GM21360 (cell line): Measurements from ENCODE around the gene EFHC1.

Source experiments
- ATAC-seq: cut with Tn5 transposase; IDR thresholded peaks from one replicate; pipeline ENCODE4 v1.9.1; 2021; ENCODE audit warnings: mild to moderate bottlenecking, moderate library complexity; ENCODE audit not compliant: unreplicated experiment

Gene EFHC1

DNA sequence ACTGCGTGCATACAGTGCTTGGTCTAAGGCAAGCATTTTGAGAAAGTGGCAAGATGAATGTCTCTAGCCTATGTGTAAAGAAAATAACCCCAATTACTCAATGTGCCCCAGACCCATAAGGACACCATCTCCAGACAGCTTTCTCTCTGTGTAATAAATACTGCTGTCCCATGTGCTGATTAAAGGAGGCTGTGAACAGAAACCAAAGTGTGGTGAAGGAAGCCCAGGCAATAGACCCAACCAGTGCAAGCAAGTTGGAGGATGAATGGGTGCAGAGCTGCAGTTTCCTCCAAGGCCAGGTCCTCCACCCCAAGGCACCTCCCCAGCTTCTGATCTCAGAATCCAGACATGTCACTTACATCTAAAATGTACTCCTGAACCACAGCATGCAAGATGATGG lies 96.1 kb downstream of the EFHC1 start:
- no peak for ATAC-seq

DNA sequence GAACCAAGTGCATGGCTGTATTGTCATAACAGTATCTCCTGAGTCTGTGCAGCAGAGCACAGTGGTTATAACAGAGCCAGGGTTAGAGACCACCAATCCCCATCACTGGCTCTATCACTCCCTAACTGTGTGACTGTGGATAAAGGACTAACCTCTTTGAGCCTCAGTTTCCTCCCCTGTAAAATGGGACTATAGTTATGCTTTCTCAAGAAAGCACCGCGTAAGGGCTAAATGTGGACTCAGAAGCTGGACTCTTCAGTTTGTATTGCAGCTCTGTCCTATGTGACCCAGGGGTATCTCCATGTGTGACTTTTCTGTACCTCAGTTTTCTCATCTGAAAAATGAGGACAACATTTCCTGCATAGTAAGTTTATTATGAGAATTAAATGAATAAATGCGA lies 96.8 kb downstream of the EFHC1 start:
- no peak for ATAC-seq

DNA sequence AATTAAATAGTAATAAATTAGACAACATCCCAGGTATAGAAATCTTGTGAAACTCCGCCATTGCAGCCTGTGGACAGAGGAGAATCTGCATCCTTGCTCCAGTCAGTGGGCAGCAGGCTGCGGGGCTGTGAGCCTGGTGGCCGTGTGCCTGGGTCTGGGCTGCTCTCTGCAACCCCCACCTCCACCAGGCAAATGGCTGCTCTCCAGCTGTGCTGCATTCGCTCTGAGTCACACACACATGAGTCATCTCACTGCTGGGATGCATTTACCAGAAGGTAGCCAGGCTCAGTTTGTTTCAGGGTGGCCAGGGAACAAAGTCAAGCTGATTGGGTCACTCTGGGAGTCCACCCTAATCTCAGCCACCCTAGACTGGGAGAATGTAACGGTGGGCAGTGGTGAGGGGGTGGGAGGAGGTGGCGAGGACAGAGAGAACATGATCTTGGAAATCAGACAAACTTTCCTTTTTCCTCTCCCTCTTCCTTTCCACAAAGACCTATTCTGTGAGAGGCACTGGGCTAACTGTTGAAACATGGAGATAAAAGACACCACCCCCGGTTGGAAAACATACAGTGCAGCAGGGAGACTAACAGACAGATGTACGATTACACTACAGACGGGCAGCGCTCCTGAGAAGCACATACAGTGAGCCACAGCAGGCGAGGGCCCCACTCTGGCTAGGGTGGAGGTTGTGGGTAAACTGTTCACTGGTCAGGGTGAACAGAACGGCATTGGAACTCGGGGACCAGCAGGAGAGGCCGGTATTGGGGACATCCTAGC lies 97.5 kb downstream of the EFHC1 start:
- ATAC-seq, result peak; percentile 63

DNA sequence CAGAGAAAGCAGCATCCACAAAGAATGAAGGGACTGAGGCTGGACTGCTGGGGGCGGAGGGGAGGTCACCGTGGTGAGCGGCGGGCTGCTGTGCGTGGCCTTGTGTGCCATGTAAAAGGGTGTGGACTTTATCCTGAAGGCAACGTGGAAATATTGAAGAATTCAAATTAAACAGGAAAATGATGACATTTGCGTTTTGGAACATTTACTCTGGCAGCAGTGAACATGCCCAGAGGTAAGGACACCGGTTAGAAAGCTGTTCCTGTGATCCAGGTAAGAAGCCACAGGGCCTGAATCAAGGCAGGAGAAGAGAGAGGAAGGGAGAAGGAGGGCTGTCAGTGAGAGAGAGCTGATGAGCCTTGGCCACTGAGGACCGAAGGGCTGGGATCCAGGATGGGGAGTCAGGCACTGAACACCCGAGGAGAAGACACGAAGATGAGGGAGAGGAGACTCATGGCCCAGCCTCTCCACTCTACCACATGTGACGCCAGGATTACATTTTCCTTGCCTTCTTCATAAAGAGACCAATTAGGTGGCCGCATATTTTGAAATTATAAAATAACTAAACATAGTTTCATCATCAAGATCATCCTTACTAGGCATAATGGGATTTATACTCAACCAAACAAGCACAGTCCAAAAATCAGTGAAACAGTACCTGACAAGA lies 98.3 kb downstream of the EFHC1 start:
- no peak for ATAC-seq

DNA sequence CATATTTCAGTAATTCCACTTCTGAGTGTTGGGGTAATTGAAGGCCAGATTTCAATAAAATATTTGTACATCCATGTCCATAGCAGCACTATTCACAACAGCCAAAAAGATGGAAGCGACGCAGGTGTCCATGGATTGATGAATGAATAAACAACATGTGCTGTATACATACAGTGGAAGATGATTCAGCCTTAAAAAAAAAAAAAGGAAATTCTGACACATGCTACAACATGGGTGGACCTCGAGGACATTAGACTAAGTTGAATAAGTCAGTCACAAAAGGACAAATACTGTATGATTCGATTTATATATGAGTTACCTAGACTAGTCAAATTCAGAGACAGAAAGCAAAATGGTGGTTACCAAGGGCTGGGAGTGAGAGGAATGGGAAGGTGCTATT lies 99.5 kb downstream of the EFHC1 start:
- no peak for ATAC-seq

DNA sequence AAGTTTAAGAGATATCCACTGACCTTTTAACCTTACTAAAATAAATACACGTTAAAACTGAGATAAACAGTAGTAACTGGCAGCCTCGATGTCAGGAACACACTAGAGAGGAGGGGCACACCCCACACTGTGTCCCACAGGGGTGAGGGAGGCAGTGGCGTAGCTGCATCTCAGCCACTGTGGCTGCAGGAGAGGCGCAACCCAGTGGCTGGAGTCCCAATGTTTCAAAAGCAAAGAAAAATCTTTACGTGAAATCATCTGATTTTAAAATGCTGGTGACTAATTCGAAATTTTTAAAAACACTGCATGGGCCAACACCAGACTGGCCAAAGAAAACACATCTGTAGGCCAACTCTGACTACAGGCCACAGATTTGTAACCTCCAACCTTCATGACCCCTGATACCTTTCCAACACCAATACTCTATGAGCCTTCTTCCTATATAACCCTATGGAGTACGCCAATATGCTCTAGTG lies 102.0 kb downstream of the EFHC1 start:
- no peak for ATAC-seq

DNA sequence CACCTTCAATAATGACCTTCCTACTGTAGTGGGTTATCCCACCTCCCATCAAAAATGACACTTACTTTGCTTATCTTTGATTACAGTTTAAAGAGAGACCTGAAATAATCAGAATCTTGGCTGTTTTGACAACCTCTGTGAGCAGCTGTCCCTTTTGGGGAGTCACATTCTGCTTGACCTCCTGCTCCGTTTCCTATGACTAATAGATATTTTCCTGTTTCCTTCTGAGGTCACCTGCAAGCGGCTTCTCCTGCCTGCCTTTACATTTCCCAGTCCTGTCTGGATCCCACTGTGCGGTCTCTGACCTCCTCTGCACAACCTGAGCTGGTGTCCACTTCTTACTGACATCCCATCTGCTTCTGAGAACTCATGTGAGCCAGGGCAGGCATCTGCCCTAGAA lies 102.5 kb downstream of the EFHC1 start:
- ATAC-seq, result no peak

DNA sequence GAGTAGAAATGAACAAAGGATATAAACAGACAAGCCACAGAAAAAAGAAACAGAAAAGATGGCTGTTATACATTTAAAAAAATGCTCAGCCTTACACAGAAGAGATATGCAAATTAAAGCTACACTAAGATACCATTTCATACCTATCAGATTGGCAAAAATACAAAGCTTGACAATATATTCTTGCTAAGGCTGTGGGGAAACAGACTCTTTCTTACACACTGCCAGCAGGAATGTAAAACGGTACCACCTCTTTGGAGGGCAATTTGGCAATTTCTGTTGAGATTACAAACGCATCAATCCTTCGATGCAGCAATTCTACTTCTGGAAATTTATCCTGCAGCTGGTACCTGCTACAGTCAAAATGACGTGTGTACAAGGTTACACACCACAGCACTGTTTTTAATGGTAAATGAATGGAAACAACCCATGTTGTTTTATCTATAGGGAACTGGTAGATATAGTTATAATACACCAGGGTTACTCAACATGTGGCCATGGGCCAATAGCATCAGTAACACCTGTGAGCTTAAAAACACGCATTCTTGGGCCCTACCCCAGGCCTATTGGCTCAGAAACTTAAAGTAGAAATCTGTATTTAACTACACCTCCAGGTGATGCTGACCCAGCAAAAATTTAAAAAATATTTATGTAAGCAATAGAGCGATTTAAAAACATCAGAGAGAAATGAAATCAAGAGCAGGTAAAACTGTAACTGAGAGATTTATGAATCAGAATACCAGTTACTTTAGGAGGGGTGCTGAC lies 103.4 kb downstream of the EFHC1 start:
- no peak for ATAC-seq

DNA sequence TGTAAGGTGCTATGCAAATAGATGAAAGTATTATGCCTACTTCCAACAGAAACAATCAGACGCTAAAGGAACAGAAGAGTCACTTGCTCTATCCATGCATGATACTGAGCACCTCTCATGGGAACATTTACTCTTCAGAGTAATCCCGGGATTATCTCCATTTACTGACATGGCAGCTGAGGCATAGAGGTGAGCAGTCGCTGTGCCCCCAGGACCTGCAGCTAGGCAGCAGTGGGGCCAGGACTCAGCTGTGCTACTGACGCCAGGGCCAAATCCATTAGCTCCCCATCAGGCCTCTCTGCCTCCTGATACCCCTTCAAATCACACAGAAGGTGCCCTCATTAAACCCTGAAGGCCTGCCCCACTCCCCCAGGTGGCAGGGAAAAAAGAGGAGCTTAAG lies 104.8 kb downstream of the EFHC1 start:
- no peak for ATAC-seq

DNA sequence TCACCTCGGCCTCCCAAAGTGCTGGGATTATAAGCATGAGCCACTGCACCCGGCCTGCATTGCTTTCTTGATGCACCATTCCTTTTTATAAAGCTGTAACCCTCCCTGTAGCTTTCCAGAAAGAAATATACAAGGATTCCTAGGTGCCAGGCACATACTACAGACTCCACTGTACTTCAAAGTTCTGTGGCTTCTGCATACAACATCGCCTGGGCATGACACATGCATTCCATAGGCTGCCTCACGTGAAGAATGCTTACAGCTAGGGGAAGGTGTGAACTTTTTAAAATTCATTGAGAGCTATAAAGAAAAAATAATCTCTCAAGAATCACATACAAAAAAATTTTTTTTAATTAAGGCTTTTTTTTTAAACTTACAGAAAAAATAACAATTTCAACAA lies 106.5 kb downstream of the EFHC1 start:
- no peak for ATAC-seq

DNA sequence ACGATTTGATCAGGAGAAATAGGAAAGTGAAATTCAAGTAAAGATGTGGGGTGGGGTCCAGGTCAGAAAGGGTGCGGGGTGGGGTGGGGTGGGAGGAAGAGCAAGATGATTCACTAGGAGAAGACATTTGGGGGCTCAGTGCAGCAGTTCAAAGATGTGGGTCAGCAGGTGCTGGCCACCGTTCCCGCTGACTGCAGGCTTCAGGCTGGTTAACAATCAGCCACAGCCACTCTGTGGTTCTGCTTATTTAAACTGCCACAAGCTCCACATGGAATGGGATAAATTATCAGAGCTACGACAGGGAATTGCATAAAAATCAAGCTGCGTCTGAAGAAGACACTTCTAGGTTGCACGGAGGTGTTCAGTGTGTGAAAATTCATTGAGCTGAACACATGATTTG lies 107.3 kb downstream of the EFHC1 start:
- no peak for ATAC-seq

DNA sequence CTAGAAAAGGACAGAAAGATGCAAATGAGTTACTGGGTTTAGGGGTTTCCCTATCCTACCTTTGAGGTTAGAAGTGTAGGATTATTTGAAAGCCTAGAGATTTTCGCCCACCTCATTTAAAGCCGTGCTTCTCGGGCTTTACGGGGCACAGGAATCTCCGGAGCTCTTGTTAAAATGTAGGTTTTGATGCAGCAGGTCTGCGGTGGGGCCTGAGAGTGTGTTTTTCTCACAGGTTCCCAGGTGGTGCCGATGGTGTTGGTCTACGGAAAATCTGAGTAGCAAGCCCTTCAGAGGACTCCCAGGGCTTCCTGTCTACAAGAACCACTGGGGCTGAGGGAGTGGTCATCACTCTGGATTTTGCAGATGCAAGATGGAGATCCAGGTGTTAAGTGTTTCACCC lies 109.2 kb downstream of the EFHC1 start:
- ATAC-seq, result no peak

DNA sequence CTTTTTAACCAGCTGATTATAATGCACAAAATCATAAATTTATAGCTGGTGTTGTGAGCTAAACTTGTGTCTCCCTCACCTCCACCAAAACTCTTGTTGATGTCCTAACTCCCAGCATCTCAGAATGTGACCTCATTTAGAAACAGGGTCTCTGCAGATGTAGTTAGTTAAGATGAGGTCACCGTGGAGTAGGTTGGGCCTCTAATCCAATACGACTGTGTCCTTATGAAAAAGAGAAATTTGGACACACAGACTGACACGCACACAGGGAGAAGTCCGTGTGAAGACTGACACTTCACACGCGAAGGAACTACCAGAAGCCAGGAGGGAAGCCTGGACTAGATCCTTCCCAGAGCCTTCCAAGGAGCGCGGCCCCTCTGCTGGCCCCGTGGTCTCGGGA lies 110.2 kb downstream of the EFHC1 start:
- no peak for ATAC-seq

DNA sequence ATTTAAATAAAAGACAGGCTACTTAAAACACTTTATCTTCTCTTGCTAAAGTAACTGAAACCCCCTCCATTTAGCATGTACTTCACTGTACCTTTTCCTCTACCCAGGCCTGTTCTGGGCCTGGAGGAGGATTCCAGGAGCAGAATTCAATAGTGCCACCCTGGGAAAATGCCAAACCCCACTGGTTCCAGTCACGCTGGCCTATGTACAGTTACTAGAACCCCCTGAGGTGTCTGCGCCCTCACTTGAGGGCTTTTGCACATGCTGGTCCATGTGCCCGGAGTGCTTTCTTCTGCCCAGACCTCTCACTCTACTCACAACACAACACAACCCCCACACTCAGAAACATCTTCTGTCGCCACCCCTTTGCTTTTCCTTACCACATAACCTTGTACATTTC lies 111.3 kb downstream of the EFHC1 start:
- ATAC-seq, result no peak

DNA sequence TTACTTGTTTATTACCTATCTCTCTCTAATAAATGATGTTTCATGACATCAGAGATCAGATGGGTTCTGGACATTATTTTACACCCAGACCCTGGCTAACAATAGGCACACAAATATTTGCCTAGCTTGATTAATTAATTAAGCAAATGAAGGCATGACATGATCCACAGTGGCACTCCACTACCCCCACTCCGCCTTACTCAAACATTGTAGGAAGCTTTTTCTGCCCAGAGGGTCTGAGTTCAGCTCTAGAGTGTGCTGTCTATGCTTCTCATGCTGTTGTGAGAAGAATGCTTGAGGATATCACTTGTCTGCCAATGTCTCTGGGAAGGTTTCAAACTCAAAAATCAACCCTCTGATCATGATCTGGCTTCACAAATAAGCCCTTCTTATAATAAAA lies 111.7 kb downstream of the EFHC1 start:
- ATAC-seq, result no peak

DNA sequence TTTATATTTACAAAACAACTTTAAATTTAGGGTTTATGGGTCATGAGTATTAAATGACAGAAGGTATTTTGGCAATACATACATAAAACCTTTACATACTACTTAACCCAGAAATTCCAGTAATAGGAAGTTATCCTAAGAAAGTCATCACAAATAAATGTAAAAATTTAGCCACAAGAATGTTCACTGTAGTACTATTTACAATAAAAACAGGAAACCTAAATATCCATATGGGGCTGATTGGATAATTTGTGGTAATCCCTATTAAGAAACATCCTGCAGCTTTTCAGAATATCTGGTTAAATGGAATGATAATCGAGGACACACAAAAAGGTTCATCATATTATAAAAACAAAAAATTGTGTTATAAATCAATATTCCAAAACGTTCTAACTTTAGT lies 112.3 kb downstream of the EFHC1 start:
- ATAC-seq, result no peak

DNA sequence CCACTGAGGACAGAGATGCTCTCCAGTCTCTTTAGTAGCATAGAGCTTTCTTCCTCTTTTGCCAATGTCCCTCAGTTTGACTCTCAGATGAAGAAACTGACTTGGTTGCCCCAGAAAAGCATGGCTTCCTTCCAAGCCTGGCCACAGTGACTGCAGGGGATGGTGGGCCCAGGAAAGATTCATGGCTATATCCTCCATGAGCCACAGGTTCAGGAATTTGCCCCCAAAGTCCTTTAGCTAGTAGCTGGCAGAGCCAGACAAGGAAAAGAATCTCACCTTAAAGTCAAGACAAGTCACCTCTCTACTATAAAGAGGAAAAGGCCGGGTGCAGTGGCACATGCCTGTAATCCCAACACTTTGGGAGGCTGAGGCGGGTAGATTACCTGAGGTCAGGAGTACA lies 113.3 kb downstream of the EFHC1 start:
- no peak for ATAC-seq

DNA sequence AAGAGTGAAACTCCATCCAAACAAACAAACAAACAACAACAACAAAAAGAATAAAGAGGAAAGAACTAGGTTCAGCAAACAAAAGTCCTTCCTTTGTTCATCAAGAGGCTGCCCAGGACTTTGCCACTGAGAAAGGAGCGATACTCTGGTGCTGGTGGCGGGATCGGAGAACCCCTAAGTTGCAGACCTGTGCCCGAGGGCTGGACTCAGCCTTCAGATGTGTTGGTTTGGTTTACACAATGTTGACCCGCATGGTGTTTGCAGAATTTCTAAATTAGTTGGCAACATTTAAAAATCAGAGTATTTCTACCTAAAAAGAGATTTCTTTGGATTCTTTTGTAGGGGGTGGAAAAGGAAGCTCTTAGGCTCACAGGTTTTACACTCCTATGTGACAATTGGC lies 114.2 kb downstream of the EFHC1 start:
- ATAC-seq, result no peak

DNA sequence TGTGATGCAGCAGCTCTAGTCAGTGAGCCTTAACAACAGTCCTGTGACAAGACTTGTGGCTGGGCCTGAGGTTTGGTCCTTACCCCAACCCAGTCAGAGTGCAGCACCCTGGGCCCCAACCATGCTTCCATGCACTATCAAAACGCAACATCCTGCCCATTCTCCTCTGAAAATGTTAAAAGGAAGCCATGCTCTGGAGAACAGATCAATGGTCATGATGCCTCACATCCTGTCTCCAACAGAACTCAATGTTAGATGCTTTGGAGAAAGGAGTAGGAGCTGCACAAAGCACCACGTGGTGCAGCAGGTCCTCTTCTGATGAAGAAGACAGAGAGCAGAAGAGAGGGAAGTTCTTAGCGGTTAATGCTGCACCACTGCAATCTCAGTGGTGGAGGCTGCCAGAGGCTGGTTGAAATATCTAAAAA lies 114.8 kb downstream of the EFHC1 start:
- no peak for ATAC-seq

DNA sequence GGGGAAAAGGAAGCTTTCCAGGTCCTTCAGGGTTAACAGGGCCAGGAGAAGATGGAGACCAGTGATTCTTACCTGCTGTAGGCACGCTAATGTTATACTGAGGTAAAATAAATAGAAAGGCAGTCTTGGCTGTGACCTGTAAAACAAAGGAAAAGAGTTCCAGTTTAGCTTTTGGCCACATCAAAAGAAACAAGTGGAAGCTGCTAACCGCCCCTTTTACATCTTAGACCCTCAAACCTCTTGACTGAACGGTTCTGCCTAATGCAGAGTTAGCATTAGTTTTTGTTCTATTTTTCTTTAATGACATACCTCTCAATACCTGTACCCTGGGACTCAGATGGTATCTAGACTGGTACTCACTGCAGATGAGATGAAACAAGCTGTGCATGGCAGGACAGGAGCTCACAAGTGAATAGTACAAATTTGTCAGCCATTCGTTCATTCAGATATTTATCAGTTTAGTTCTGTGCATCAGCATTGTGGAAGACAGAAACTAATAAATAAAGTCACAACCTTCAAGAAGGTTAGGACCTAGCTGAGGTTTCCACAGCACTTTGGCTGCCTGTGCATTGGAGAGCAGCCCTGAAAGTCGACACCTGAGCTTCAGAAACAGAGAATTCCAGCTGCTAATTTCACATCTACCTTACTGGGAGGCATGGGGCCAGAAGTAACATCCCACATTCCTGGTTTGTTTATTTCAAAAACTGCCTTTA lies 115.7 kb downstream of the EFHC1 start:
- ATAC-seq, result no peak

DNA sequence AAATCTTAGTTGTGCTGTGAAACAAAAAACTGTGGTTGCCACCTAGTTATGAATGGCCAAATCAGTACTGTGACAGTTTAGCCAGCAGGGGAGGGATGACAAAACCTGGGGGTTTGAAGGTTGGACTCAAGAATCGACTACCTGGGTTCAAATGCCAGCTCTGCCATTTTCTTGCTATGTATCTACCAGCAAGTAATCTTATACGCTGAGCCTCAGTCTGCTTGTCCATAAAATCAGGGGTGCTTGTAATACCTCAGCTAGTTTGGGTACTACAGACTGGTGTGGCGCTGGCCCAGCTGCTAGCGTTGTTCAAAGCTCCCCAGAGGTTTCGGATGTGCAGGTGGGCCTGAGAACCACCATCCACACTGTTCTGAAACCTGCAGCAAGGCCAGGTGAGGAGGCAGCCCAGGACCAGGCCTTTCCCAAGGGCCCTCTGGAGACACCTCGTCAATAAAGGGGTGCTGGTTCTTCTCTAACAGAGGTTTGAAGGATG lies 116.3 kb downstream of the EFHC1 start:
- ATAC-seq, result no peak
